ENCODE results near the gene TNNI3K.

TNNI3K gene

DNA sequence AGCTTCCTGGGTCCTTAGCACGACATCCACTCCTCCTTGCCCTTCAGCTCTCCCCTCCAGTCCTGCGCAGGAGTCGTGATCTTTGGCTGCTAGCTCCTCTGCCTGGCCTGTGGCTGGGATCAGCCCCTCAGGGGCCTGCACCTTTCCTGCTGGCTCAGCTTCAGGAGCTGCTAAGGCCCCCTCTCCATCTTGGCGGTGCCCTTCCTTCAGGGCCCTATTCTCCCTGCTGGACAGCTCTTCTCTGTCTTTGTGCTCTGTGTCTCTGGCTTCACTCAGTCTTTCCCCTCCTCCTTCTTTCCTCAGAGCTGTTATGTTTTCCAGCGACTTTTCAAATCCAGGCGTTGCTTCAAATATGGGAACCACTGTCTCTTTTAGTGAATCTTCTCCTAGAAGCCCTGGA, 336.7 kb downstream of the TNNI3K start:
- DNase-seq (ENCODE audit: low spot score) = no peak

DNA sequence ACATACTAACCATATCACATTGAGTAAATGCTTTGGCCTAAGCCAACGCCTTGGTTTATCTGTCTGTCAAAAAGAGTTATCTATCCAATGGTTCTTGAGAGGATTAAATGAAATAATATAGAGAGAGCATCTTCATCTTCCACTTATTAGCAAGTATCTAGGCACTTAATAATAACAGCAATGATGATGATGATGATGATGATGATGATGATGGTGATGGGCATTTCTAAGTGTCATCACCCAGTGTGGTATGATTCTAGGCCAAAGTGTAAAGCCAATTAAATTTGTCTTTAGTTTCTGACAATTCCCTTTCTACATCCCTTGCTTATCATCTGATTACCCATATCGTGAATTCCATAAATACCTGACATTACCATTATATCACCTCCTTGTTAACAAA, 342.9 kb downstream of the TNNI3K start:
- DNase-seq (ENCODE audit: low spot score) = no peak

DNA sequence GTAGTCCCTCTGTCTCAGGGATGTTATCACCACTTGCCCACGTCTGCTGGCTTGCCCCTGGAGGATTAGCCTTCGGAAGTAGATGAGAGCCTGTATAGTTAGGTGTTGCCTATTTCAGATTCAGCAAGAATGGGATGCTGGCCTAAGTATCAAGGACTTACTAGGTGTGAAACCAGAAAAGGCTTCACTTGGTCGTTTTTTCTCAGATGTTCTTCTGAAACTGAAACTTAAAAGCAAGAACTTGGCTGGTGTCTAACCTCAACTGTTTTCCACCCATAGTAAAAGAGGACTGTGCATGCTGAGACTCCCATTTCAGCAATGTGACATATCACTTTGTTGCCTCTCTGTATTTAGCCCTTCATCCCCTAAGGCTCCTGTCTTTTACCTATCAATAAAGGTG, 344.2 kb downstream of the TNNI3K start:
- no peak for DNase-seq (ENCODE audit: low spot score)

DNA sequence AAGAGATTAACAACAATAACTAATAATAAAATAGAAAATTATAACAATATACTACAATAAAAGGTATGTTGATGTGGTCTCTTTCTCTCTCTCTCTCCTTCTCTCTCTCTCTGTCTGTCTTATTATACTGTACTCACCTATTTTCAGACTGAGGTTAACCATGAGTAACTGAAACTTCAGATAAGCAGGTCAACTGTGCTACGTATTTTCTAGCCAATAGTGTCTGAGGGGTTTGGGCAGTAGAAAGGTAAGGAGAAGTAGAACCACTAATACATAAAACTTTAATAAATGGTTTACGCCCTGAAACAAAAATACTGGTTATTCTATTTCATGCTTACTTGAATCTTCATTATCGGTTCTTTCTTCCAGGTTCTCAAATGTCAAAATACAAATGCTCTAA, 348.2 kb downstream of the TNNI3K start:
- no peak for DNase-seq (ENCODE audit: low spot score)

DNA sequence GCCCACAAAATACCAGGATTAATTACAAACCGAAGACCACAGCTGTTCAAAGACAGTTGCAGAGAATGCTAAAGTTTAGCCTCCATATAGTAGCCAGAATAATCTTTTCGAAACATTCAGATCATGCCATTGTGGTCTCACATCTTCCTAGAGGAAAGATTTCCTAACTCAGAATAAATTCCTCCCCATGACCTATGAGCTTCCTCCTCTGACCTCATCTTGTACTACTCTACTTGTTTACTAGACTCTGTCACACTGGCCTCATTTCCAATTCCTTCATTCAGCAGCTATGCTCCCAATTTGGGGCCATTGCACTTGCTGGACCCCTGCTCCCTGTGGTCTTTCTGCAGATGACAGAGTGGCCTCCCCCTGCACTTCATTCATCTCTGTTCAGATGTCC, 349.0 kb downstream of the TNNI3K start:
- DNase-seq (ENCODE audit: low spot score) = no peak

- no peak for DNase-seq (ENCODE audit: low spot score)
Observed at GRCh38 chr1:74586253-74586897, 351.2 kb downstream of the TNNI3K start.

GRCh38 chr1:74587888-74588287, 352.7 kb downstream of the TNNI3K start:
- no peak for DNase-seq (ENCODE audit: low spot score)

- no peak for DNase-seq (ENCODE audit: low spot score)
Observed at GRCh38 chr1:74590288-74590687, 355.1 kb downstream of the TNNI3K start.

DNA sequence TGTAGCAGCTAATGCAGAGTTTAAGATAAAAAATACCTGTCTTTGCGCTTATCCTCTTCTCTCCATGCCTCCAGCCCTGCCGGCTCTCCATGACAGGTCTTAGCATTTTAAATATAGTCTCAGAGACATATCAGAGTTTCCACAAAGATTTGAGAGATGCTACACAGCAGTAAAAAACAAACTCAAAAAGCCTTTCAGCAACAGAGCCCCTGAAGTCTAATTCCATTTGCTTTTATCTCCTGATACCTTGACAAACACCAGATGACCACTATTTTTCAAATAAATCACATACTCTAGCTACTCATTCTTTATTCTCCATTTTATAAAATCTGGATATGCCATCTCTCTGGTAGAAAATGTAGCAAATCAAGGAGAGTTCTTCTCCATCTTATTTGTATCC, 356.8 kb downstream of the TNNI3K start:
- DNase-seq (ENCODE audit: low spot score) = no peak

DNA sequence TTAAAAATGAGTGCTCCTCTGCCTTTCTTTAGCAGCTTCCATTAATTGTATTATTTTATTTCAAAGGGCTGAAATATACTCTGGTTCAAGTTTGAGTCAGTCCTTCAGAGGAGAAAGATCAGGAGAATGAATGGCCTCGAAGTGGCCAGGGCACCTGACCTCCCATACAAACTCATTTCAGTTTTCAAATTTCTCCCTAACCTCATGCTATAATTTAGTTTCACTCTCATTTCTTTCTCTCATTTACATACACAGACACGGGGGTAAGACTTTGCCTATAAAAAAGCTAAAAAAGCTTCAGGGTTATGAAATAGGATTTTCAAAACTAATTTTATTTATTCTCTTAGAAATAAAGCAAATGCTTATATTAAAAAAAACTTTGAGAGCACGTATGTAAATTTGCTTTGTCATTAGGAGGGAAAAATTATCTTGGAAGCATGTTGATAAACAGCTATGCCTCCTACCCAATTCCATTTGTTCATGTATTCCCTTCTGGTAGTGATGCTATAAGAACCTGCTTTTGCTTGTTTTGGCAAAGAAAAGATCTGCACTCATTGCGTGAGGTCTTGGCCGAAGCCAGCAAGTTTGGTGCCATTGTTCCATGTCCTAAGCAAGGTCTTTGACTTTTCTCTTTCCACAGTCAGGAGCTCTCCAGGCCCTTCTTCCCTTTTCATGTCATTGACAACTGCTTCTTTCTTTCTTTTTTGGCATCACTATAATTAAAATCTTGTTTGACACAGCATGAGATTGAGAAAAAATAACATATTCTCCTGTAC, 357.6 kb downstream of the TNNI3K start:
- peak; percentile 19 for DNase-seq (ENCODE audit: low spot score)
